ENCODE results near the gene ZRSR2.
"Not testable (repeated sequence)": the region's sequence is repeated elsewhere in the genome, so short reads cannot be mapped to it uniquely, and the experiment has no call there.

The ZRSR2 gene

GRCh38 chrX:15797707-15798106 is 7.4 kb downstream of the ZRSR2 start:
- DNase-seq, result no peak

GRCh38 chrX:15804563-15804962 is 14.3 kb downstream of the ZRSR2 start:
- DNase-seq, result no peak

- no peak for DNase-seq
Observed at GRCh38 chrX:15808254-15808653, 18.0 kb downstream of the ZRSR2 start.

GRCh38 chrX:15812192-15812938 is 22.1 kb downstream of the ZRSR2 start:
- DNase-seq, result no peak

- DNase-seq, result no peak
Observed at GRCh38 chrX:15813416-15813815, 23.1 kb downstream of the ZRSR2 start.

GRCh38 chrX:15814771-15815365 is 24.6 kb downstream of the ZRSR2 start:
- no peak for DNase-seq

GRCh38 chrX:15815779-15816437 is 25.6 kb downstream of the ZRSR2 start:
- DNase-seq, result peak; percentile 2

- DNase-seq, result no peak
Observed at GRCh38 chrX:15816438-15816809, 26.1 kb downstream of the ZRSR2 start.

- no peak for DNase-seq
Observed at GRCh38 chrX:15816886-15817285, 26.6 kb downstream of the ZRSR2 start.

GRCh38 chrX:15820106-15821073 is 30.1 kb downstream of the ZRSR2 start:
- no peak for DNase-seq

- no peak for DNase-seq
Observed at GRCh38 chrX:15822922-15823321, 32.6 kb downstream of the ZRSR2 start.

GRCh38 chrX:15825936-15826335 is 35.7 kb downstream of the ZRSR2 start:
- no peak for DNase-seq

- no peak for DNase-seq
Observed at GRCh38 chrX:15829217-15829616, 38.9 kb downstream of the ZRSR2 start.

- DNase-seq, result not testable (repeated sequence)
Observed at GRCh38 chrX:15831347-15831746, 41.1 kb downstream of the ZRSR2 start.

GRCh38 chrX:15834053-15834452 is 43.8 kb downstream of the ZRSR2 start:
- no peak for DNase-seq

GRCh38 chrX:15834827-15835595 is 44.7 kb downstream of the ZRSR2 start:
- no peak for DNase-seq

GRCh38 chrX:15838017-15838416 is 47.7 kb downstream of the ZRSR2 start:
- DNase-seq, result no peak

GRCh38 chrX:15841853-15842516 is 51.7 kb downstream of the ZRSR2 start:
- no peak for DNase-seq

GRCh38 chrX:15843960-15844359 is 53.7 kb downstream of the ZRSR2 start:
- no peak for DNase-seq

GRCh38 chrX:15848576-15848975 is 58.3 kb downstream of the ZRSR2 start:
- no peak for DNase-seq

GRCh38 chrX:15849555-15849954 is 59.3 kb downstream of the ZRSR2 start:
- no peak for DNase-seq
